ENCODE results near the gene CREG2. TPM values are rescaled to one million over a fixed set of nuclear protein-coding genes. Genes with fewer than 3 reads are reported as not detected.

The CREG2 gene
- total RNA-seq, 1 experiment from 2014 or later = not detected

- Histone ChIP-seq H2AFZ (ENCODE audit: low read length) (no peak overlapping the region), H3K9ac (ENCODE audit: low read length) (no peak overlapping the region), H3K4me1 (ENCODE audit: low read length) (no peaks in the 10 kb centered on the region), H4K20me1 (ENCODE audit: insufficient read depth, low read depth, low read length) (no peaks in the 10 kb centered on the region), H3K4me3 (ENCODE audit: low read length) (no peak overlapping the region), H3K79me2 (ENCODE audit: low read length) (no peaks in the 10 kb centered on the region), H3K27me3 (ENCODE audit: low read length) (no peaks in the 10 kb centered on the region), H3K9me3 (ENCODE audit: low read length) (no peaks in the 10 kb centered on the region), H3K27ac (ENCODE audit: low read length) (no peak overlapping the region), H3K4me2 (ENCODE audit: low read depth, low read length, poor library complexity, severe bottlenecking) (no peak overlapping the region), H3K9me2 (replicated peaks; ENCODE audit: insufficient read depth, low read length) (no peaks in the 10 kb centered on the region), H3K36me3 (ENCODE audit: insufficient read depth, low read length) (no peaks in the 10 kb centered on the region)
- DNase-seq = no peak
Measured at GRCh38 chr2:101415884-101416283, 28.6 kb upstream of the CREG2 start.

- Histone ChIP-seq H3K36me3 (ENCODE audit: insufficient read depth, low read length) (no peaks in the 10 kb centered on the region), H3K4me2 (ENCODE audit: low read depth, low read length, poor library complexity, severe bottlenecking) (no peak overlapping the region), H3K4me3 (ENCODE audit: low read length) (no peak overlapping the region), H3K27ac (ENCODE audit: low read length) (no peak overlapping the region), H3K4me1 (ENCODE audit: low read length) (no peaks in the 10 kb centered on the region), H3K9me2 (replicated peaks; ENCODE audit: insufficient read depth, low read length) (no peaks in the 10 kb centered on the region), H3K27me3 (ENCODE audit: low read length) (no peaks in the 10 kb centered on the region), H2AFZ (ENCODE audit: low read length) (no peak overlapping the region), H3K79me2 (ENCODE audit: low read length) (no peaks in the 10 kb centered on the region), H4K20me1 (ENCODE audit: insufficient read depth, low read depth, low read length) (no peaks in the 10 kb centered on the region), H3K9me3 (ENCODE audit: low read length) (no peaks in the 10 kb centered on the region), H3K9ac (ENCODE audit: low read length) (no peak overlapping the region)
- DNase-seq = no peak
Measured at GRCh38 chr2:101415220-101415619, 27.9 kb upstream of the CREG2 start.

GRCh38 chr2:101412092-101412694 lies 24.9 kb upstream of the CREG2 start:
- H3K4me2 ChIP-seq (ENCODE audit: low read depth, low read length, poor library complexity, severe bottlenecking) = no peak overlapping the region
- H3K9me2 ChIP-seq (replicated peaks; ENCODE audit: insufficient read depth, low read length) = no peaks in the 10 kb centered on the region
- no peaks in the 10 kb centered on the region for H3K4me1 ChIP-seq (ENCODE audit: low read length)

GRCh38 chr2:101410746-101411145 lies 23.4 kb upstream of the CREG2 start:
- Histone ChIP-seq H3K9ac (ENCODE audit: low read length) (no peak overlapping the region), H3K4me2 (ENCODE audit: low read depth, low read length, poor library complexity, severe bottlenecking) (no peak overlapping the region), H3K27ac (ENCODE audit: low read length) (no peak overlapping the region), H2AFZ (ENCODE audit: low read length) (no peak overlapping the region), H4K20me1 (ENCODE audit: insufficient read depth, low read depth, low read length) (no peaks in the 10 kb centered on the region), H3K9me2 (replicated peaks; ENCODE audit: insufficient read depth, low read length) (no peaks in the 10 kb centered on the region), H3K4me1 (ENCODE audit: low read length) (no peaks in the 10 kb centered on the region), H3K27me3 (ENCODE audit: low read length) (no peaks in the 10 kb centered on the region), H3K79me2 (ENCODE audit: low read length) (no peaks in the 10 kb centered on the region), H3K9me3 (ENCODE audit: low read length) (no peaks in the 10 kb centered on the region), H3K36me3 (ENCODE audit: insufficient read depth, low read length) (no peaks in the 10 kb centered on the region), H3K4me3 (ENCODE audit: low read length) (no peak overlapping the region)
- DNase-seq = no peak

More at GRCh38 chr2:101412092-101412694, 24.9 kb upstream of the CREG2 start:
- Histone ChIP-seq H4K20me1 (ENCODE audit: insufficient read depth, low read depth, low read length) (no peaks in the 10 kb centered on the region), H3K27me3 (ENCODE audit: low read length) (no peaks in the 10 kb centered on the region), H3K36me3 (ENCODE audit: insufficient read depth, low read length) (no peaks in the 10 kb centered on the region), H2AFZ (ENCODE audit: low read length) (no peak overlapping the region), H3K4me3 (ENCODE audit: low read length) (no peak overlapping the region), H3K9me3 (ENCODE audit: low read length) (no peaks in the 10 kb centered on the region), H3K79me2 (ENCODE audit: low read length) (no peaks in the 10 kb centered on the region), H3K27ac (ENCODE audit: low read length) (no peak overlapping the region), H3K9ac (ENCODE audit: low read length) (no peak overlapping the region)
- DNase-seq = no peak

- Histone ChIP-seq H3K36me3 (ENCODE audit: insufficient read depth, low read length) (no peaks in the 10 kb centered on the region), H3K9ac (ENCODE audit: low read length) (no peak overlapping the region), H3K9me2 (replicated peaks; ENCODE audit: insufficient read depth, low read length) (no peaks in the 10 kb centered on the region), H3K27ac (ENCODE audit: low read length) (no peak overlapping the region), H4K20me1 (ENCODE audit: insufficient read depth, low read depth, low read length) (no peaks in the 10 kb centered on the region), H3K4me1 (ENCODE audit: low read length) (no peaks in the 10 kb centered on the region), H3K79me2 (ENCODE audit: low read length) (no peaks in the 10 kb centered on the region), H3K27me3 (ENCODE audit: low read length) (no peaks in the 10 kb centered on the region), H3K4me2 (ENCODE audit: low read depth, low read length, poor library complexity, severe bottlenecking) (no peak overlapping the region), H2AFZ (ENCODE audit: low read length) (no peak overlapping the region), H3K4me3 (ENCODE audit: low read length) (no peak overlapping the region), H3K9me3 (ENCODE audit: low read length) (no peaks in the 10 kb centered on the region)
- DNase-seq = no peak
Measured at GRCh38 chr2:101410114-101410513, 22.8 kb upstream of the CREG2 start.

- Histone ChIP-seq H3K27ac (ENCODE audit: low read length) (no peak overlapping the region), H3K4me3 (ENCODE audit: low read length) (no peak overlapping the region), H3K9me2 (replicated peaks; ENCODE audit: insufficient read depth, low read length) (no peaks in the 10 kb centered on the region), H3K9ac (ENCODE audit: low read length) (no peak overlapping the region), H2AFZ (ENCODE audit: low read length) (no peak overlapping the region), H3K4me1 (ENCODE audit: low read length) (no peaks in the 10 kb centered on the region), H3K9me3 (ENCODE audit: low read length) (no peaks in the 10 kb centered on the region), H3K36me3 (ENCODE audit: insufficient read depth, low read length) (no peaks in the 10 kb centered on the region), H3K4me2 (ENCODE audit: low read depth, low read length, poor library complexity, severe bottlenecking) (no peak overlapping the region), H3K27me3 (ENCODE audit: low read length) (no peaks in the 10 kb centered on the region), H4K20me1 (ENCODE audit: insufficient read depth, low read depth, low read length) (no peaks in the 10 kb centered on the region), H3K79me2 (ENCODE audit: low read length) (no peaks in the 10 kb centered on the region)
- no peak for DNase-seq
Measured at GRCh38 chr2:101409699-101410098, 22.4 kb upstream of the CREG2 start.

GRCh38 chr2:101408925-101409324 lies 21.6 kb upstream of the CREG2 start:
- Histone ChIP-seq H3K9me3 (ENCODE audit: low read length) (no peaks in the 10 kb centered on the region), H4K20me1 (ENCODE audit: insufficient read depth, low read depth, low read length) (no peaks in the 10 kb centered on the region), H3K4me1 (ENCODE audit: low read length) (no peaks in the 10 kb centered on the region)

GRCh38 chr2:101405351-101405899 lies 18.1 kb upstream of the CREG2 start:
- Histone ChIP-seq H2AFZ (ENCODE audit: low read length) (no peak overlapping the region), H3K4me2 (ENCODE audit: low read depth, low read length, poor library complexity, severe bottlenecking) (no peak overlapping the region), H3K27ac (ENCODE audit: low read length) (no peak overlapping the region)

More at GRCh38 chr2:101408925-101409324, 21.6 kb upstream of the CREG2 start:
- H3K9me2 ChIP-seq (replicated peaks; ENCODE audit: insufficient read depth, low read length) = no peaks in the 10 kb centered on the region
- H3K27ac ChIP-seq (ENCODE audit: low read length) = no peak overlapping the region
- H3K4me3 ChIP-seq (ENCODE audit: low read length) = no peak overlapping the region
- H3K4me2 ChIP-seq (ENCODE audit: low read depth, low read length, poor library complexity, severe bottlenecking) = no peak overlapping the region
- H2AFZ ChIP-seq (ENCODE audit: low read length) = no peak overlapping the region
- no peak for DNase-seq
- no peaks in the 10 kb centered on the region for H3K79me2 ChIP-seq (ENCODE audit: low read length)
- H3K27me3 ChIP-seq (ENCODE audit: low read length) = no peaks in the 10 kb centered on the region
- no peaks in the 10 kb centered on the region for H3K36me3 ChIP-seq (ENCODE audit: insufficient read depth, low read length)
- no peak overlapping the region for H3K9ac ChIP-seq (ENCODE audit: low read length)

More at GRCh38 chr2:101405351-101405899, 18.1 kb upstream of the CREG2 start:
- Histone ChIP-seq H3K4me1 (ENCODE audit: low read length) (no peaks in the 10 kb centered on the region), H3K4me3 (ENCODE audit: low read length) (no peak overlapping the region), H3K79me2 (ENCODE audit: low read length) (no peaks in the 10 kb centered on the region), H3K36me3 (ENCODE audit: insufficient read depth, low read length) (no peaks in the 10 kb centered on the region), H3K9me3 (ENCODE audit: low read length) (no peaks in the 10 kb centered on the region), H3K9ac (ENCODE audit: low read length) (no peak overlapping the region), H3K27me3 (ENCODE audit: low read length) (no peaks in the 10 kb centered on the region), H4K20me1 (ENCODE audit: insufficient read depth, low read depth, low read length) (no peaks in the 10 kb centered on the region), H3K9me2 (replicated peaks; ENCODE audit: insufficient read depth, low read length) (no peaks in the 10 kb centered on the region)
- DNase-seq = no peak

All from Karpas-422 (cell line).